ENCODE data around the gene ALDH4A1.

DNA sequence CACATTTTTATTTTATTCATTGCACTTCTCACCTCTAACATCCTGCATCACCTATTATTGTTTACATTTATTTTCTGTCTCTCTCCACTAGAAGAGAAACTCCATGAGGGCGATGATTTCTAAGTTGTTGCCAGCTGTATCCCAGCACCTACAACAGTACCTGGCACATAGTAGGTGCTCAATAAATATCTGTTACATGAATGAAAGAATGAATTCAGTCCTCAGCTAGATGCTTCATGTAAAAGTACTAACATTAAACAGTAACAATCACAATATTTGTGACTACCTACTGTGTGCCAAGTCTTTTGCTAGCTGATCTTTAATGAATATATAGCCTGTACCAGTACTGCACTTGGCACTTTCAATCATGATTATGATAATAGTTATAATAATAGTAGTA is 45.9 kb downstream of the ALDH4A1 start:
- TF ChIP-seq POLR2A (IDR thresholded peaks at IDR 0.05) = no peak
- TF ChIP-seq, protein P1, sequence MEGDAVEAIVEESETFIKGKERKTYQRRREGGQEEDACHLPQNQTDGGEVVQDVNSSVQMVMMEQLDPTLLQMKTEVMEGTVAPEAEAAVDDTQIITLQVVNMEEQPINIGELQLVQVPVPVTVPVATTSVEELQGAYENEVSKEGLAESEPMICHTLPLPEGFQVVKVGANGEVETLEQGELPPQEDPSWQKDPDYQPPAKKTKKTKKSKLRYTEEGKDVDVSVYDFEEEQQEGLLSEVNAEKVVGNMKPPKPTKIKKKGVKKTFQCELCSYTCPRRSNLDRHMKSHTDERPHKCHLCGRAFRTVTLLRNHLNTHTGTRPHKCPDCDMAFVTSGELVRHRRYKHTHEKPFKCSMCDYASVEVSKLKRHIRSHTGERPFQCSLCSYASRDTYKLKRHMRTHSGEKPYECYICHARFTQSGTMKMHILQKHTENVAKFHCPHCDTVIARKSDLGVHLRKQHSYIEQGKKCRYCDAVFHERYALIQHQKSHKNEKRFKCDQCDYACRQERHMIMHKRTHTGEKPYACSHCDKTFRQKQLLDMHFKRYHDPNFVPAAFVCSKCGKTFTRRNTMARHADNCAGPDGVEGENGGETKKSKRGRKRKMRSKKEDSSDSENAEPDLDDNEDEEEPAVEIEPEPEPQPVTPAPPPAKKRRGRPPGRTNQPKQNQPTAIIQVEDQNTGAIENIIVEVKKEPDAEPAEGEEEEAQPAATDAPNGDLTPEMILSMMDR (IDR thresholded peaks at IDR 0.05) = no peak

Data from lower leg skin (tissue), 3 donors.